GM18498 (cell line): ENCODE measurements around the gene ZNF213.
"Not testable (repeated sequence)": the region's sequence is repeated elsewhere in the genome, so short reads cannot be mapped to it uniquely, and the experiment has no call there.

Experiments used
- ATAC-seq: cut with Tn5 transposase; IDR thresholded peaks from one replicate; pipeline ENCODE4 v1.9.1; 2021; ENCODE audit warnings: mild to moderate bottlenecking, moderate library complexity; ENCODE audit not compliant: unreplicated experiment

ZNF213 gene

GRCh38 chr16:3123986-3124886 is 10.6 kb upstream of the ZNF213 start:
- peak; percentile 87 for ATAC-seq

DNA sequence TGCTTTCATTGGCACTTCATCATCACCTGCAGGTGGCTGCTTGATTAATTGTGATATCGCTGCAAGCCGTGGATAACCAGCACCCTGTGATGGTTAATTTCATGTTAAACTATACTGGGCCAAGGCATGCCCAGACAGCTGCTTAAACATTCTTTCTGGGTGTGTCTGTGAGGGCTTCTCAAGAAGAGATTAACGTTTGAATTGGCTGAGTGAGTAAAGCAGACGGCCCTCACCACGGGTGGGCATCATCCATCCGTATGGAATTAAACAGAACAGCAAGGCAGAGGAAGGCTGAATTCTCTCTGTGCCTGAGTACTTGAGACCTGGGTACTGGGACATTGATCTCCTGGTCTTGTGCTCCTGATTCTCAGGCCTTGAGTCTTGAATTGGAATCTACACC is 7.1 kb upstream of the ZNF213 start:
- no peak for ATAC-seq

DNA sequence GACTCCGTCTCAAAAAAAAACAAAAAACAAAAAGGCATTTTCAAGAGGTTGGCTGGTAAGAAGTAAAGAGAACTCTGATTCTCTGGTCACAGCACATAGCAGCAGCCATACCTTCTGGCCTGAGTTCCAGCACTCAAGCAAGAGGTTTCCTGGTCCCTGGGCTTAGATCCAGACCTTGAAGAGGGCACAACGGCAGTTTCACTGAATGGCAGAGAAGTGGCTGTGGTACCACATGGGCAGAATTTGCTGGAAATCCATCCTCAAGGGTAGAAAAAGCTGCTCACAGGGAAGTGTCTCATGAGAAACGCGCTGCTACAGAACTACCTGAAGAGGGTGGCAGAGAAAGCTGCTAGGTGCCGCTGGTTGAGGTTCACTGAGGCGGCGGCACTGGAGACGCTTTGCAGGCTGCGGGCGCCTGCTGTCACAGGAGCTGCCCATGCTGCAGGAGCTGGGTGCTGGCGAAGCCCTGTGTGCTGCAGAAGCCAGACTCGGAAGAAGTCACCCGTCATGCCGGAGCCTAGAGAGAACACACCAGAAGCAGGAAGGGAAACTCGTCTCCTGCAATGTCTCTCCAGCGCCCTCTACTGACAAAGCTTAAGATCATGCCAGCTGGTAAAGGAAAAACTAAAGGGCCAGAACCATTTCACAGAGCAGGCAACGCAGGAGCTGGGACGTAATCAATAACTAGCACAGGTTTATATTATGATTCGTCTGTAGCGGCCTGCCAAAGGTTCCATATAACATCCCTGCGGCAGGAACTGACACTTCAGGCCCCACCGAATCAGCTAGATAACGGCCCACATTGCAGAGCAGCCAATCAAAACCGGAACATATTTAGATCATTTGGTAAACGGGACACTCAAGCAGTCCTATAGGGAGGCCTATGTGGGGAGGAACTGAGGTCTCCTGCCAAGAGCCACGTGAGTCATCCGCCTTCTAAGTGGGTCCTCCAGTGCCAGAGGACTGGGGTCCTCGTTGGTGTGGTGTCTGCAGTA is 5.4 kb upstream of the ZNF213 start:
- peak; percentile 48 for ATAC-seq

GRCh38 chr16:3131755-3132377 is 3.0 kb upstream of the ZNF213 start:
- ATAC-seq, result no peak

GRCh38 chr16:3133844-3134243 is 985 bp upstream of the ZNF213 start:
- ATAC-seq, result no peak

DNA sequence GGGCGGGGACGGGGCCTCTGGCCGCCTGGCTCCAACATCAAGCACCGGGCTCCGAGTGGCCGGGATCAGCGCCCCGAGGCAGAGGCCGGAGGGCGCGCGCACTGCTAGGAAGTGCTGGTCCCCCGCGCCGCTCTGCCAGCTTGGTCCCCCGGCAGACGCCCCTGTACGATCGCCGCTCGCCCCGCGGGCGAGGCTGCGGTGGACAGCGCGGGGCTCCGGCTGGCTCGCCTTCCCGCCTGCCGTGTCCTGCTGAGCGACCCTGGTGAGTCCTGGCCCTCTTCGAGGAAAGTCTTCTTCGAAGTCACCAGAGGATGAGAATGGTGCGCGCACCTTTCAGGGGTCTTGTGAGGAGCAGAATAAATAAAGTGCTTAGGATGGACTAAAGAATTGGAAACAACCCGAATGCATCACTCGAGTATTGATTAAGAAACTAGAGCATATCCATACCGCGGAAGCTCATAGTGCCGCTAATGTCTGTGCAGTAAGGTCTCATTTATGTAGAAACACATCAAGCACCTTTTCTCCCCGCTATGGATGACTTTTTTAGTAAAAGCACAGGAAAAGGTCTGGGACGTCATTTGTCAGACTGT is 392 bp downstream of the ZNF213 start:
- ATAC-seq, result no peak

DNA sequence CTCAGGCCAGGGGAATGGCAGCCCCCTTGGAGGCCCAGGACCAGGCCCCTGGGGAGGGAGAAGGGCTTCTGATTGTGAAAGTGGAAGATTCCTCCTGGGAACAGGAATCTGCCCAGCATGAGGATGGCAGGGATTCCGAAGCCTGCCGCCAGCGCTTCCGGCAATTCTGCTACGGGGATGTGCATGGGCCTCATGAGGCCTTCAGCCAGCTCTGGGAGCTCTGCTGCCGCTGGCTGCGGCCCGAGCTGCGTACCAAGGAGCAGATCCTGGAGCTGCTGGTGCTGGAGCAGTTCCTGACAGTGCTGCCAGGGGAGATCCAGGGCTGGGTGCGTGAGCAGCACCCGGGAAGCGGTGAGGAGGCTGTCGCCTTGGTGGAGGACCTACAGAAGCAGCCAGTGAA is 2.4 kb downstream of the ZNF213 start:
- ATAC-seq, result no peak

GRCh38 chr16:3138342-3138741 is 3.5 kb downstream of the ZNF213 start:
- no peak for ATAC-seq

- no peak for ATAC-seq
Observed at GRCh38 chr16:3138823-3139426, 4.1 kb downstream of the ZNF213 start.

DNA sequence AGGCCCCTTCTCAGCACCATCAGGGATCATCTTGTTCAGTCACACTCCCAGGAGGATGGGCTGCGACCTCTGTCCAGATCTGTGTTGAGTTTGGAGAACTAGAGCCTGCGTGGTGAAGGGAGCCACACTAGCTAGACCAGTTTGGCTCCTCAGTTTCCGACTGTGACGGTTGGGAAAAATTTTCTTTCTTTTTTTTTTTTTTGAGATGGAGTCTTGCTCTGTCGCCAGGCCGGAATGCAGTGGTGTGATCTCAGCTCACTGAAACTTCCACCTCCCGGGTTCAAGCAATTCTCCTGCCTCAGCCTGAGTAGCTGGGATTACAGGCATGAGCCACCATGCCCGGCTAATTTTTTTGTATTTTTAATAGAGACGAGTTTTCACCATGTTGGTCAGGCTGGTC is 4.7 kb downstream of the ZNF213 start:
- ATAC-seq, result not testable (repeated sequence)

GRCh38 chr16:3140603-3141427 is 6.0 kb downstream of the ZNF213 start:
- ATAC-seq, result no peak

GRCh38 chr16:3141781-3142311 is 7.0 kb downstream of the ZNF213 start:
- no peak for ATAC-seq

DNA sequence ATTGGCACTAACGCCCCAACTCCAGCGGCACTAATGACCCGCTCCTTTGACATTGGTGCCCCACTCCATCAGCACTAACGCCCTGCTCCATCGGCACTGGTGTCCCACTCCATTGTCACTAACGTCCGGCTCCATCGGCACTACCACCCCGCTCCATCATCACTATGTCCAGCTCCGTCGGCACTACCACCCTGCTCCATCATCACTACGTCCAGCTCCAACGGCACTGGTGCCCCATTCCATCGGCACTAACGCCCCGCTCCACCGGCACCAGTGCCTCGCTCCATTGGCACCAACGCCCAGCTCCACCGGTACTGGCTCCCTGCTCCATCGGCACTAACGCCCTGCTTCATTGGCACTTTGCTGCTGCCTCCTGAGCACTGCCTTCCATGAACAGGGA is 7.5 kb downstream of the ZNF213 start:
- ATAC-seq, result no peak

DNA sequence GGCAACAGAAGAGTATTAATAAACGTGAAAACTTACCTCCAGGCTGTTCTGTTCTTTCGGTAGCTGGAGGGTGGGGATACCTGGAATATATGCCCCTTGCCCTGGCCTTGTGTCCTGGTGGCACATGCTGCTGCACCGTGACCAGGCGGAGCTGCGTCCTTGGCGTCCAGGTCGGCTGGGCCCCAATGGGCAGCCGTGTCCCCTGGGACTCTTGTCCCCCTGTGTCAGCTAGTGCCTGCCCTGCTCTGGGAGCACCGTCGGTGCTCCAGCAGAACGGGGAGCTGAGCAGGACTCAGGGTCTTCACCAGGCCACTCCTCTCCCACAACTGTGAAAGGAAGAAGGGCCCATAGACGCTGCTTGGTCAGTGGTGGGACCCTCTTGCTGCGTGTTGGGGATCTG is 7.9 kb downstream of the ZNF213 start:
- ATAC-seq, result no peak

DNA sequence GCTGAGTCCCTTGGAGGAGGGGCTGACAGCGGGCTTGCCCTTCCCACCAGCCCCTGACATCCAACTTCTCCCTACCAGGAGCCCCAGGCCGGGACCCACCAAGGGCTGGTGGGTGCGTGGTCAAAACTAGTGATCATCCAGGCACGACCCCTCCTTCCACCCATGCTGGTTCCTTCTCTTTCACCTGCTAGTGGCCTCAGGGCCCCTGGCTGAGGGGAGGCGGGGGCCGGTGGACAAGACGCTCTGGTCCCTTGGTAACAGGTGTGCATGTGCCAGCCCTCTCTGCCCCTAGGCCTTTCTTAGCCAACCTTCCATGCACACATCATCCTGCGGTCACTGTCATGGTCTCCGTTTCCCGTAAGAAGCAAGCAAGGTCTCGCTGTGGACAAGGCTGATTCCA is 8.4 kb downstream of the ZNF213 start:
- ATAC-seq, result no peak

DNA sequence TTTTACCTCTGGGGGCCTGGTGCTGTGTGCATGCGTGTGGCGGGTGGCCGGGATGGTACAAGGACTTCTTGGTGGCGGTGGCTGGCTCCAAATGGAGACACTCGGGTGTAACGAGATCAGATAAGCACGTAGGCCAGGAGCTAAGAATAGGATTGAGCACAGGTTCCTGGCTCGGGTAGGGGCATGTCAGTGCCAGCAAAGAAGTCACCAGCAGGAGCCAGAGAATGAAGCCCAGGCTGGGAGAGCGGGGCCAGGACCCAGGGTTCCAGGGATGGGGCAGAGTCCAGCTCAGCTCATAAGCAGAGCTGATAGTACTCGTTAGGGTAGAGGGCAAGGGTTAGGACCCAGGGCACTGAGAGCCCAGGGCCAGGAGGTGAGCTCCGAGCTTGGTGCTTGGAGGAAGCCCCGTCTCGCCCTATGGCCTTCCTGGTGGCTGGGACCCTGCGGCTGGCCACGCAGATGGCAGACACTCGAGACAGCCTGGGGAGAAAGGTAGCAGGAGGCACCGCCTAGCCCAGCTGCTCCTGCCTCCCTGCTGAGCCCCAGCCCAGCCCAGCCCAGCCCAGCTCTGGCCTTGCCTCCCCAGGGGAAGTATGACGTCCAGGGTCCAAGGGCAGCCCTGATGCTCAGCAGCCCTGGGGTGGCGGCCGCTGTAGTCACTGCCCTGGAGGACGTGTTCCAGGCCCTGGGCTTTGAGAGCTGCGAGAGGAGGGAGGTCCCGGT is 8.9 kb downstream of the ZNF213 start:
- no peak for ATAC-seq

DNA sequence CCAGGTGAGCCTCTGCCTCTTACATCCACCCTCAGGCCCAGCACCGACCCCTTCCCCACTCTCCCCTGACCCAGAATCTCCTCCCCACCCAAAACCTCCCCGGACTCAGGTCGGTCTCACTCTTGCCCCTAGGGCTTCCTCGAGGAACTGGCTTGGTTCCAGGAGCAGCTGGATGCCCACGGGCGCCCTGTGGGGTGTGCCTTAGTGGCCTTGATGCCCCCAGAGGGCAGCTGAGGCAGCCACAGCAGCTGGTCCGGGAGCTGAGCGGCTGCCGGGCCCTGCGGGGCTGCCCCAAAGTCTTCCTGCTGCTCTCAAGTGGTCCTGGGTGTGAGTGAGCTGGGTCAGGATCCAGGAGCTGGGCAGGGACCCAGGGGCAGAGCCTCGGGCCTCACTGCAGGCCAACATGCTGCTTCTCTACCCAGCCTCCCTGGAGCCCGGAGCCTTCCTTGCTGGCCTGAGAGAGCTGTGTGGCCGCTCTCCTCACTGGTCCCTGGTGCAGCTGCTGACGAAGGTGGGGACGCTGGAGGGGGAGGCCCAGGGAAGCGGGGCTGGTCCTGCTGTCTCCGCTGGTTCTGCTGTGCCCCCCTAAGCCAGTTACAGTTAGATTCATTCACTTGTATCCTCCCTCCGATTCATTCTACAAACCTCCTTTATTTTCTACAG is 9.6 kb downstream of the ZNF213 start:
- ATAC-seq, result no peak

GRCh38 chr16:3145151-3145550 is 10.3 kb downstream of the ZNF213 start:
- ATAC-seq, result no peak
